IPS-15b (cell line): Measurements from ENCODE around the gene CCDC192.

Source experiments
- H3K27me3 ChIP-seq: one replicate; pipeline ENCODE4 v1.6.1; 2013; ENCODE audit warnings: low read length; ENCODE audit not compliant: control insufficient read depth, insufficient read depth
- H3K36me3 ChIP-seq: one replicate; pipeline ENCODE4 v1.6.1; 2013; ENCODE audit warnings: low read length; ENCODE audit not compliant: control insufficient read depth, insufficient read depth
- H3K4me1 ChIP-seq: one replicate; pipeline ENCODE4 v1.6.1; 2013; ENCODE audit warnings: mild to moderate bottlenecking, low read length; ENCODE audit not compliant: control insufficient read depth, insufficient read depth
- H3K4me3 ChIP-seq: one replicate; pipeline ENCODE4 v1.5.1; 2013; ENCODE audit warnings: low read depth, low read length
- H3K9ac ChIP-seq: one replicate; pipeline ENCODE4 v1.6.1; 2013; ENCODE audit warnings: low read depth, mild to moderate bottlenecking, low read length
- H3K9me3 ChIP-seq: one replicate; pipeline ENCODE4 v1.6.1; 2013; ENCODE audit warnings: mild to moderate bottlenecking, low read length; ENCODE audit not compliant: control insufficient read depth, insufficient read depth

Gene CCDC192

GRCh38 chr5:127906562-127907204, 203.5 kb downstream of the CCDC192 start:
- Histone ChIP-seq H3K36me3 (no peaks in the 10 kb centered on the region), H3K4me1 (no peaks in the 10 kb centered on the region)

GRCh38 chr5:127907907-127908306, 204.7 kb downstream of the CCDC192 start:
- Histone ChIP-seq H3K9me3 (no peaks in the 10 kb centered on the region), H3K36me3 (no peaks in the 10 kb centered on the region), H3K9ac (no peak overlapping the region), H3K27me3 (no peaks in the 10 kb centered on the region), H3K4me3 (no peak overlapping the region), H3K4me1 (no peaks in the 10 kb centered on the region)

More at GRCh38 chr5:127906562-127907204, 203.5 kb downstream of the CCDC192 start:
- Histone ChIP-seq H3K4me3 (no peak overlapping the region), H3K9ac (no peak overlapping the region), H3K9me3 (no peaks in the 10 kb centered on the region), H3K27me3 (no peaks in the 10 kb centered on the region)

- no peaks in the 10 kb centered on the region for H3K9me3 ChIP-seq
- H3K4me1 ChIP-seq = no peaks in the 10 kb centered on the region
- H3K9ac ChIP-seq = no peak overlapping the region
Measured at GRCh38 chr5:127909066-127909465, 205.9 kb downstream of the CCDC192 start.

GRCh38 chr5:127909821-127910220, 206.6 kb downstream of the CCDC192 start:
- H3K9ac ChIP-seq = no peak overlapping the region
- H3K9me3 ChIP-seq = no peaks in the 10 kb centered on the region
- H3K27me3 ChIP-seq = no peaks in the 10 kb centered on the region
- H3K4me1 ChIP-seq = no peaks in the 10 kb centered on the region
- H3K36me3 ChIP-seq = no peaks in the 10 kb centered on the region
- no peak overlapping the region for H3K4me3 ChIP-seq

More at GRCh38 chr5:127909066-127909465, 205.9 kb downstream of the CCDC192 start:
- Histone ChIP-seq H3K4me3 (no peak overlapping the region), H3K36me3 (no peaks in the 10 kb centered on the region), H3K27me3 (no peaks in the 10 kb centered on the region)

- Histone ChIP-seq H3K9ac (no peak overlapping the region), H3K36me3 (no peaks in the 10 kb centered on the region), H3K4me3 (no peak overlapping the region), H3K4me1 (no peaks in the 10 kb centered on the region), H3K9me3 (no peaks in the 10 kb centered on the region), H3K27me3 (no peaks in the 10 kb centered on the region)
Measured at GRCh38 chr5:127910307-127910956, 207.2 kb downstream of the CCDC192 start.

GRCh38 chr5:127911619-127912018, 208.4 kb downstream of the CCDC192 start:
- Histone ChIP-seq H3K36me3 (no peaks in the 10 kb centered on the region), H3K4me1 (no peaks in the 10 kb centered on the region), H3K9ac (no peak overlapping the region), H3K9me3 (no peaks in the 10 kb centered on the region), H3K4me3 (no peak overlapping the region), H3K27me3 (no peaks in the 10 kb centered on the region)

GRCh38 chr5:127912411-127912810, 209.2 kb downstream of the CCDC192 start:
- no peaks in the 10 kb centered on the region for H3K36me3 ChIP-seq
- H3K9me3 ChIP-seq = no peaks in the 10 kb centered on the region
- H3K27me3 ChIP-seq = no peaks in the 10 kb centered on the region
- no peaks in the 10 kb centered on the region for H3K4me1 ChIP-seq
- H3K9ac ChIP-seq = no peak overlapping the region
- no peak overlapping the region for H3K4me3 ChIP-seq

GRCh38 chr5:127916885-127917573, 213.8 kb downstream of the CCDC192 start:
- Histone ChIP-seq H3K27me3 (no peaks in the 10 kb centered on the region), H3K4me3 (no peak overlapping the region), H3K4me1 (no peaks in the 10 kb centered on the region), H3K9me3 (no peaks in the 10 kb centered on the region), H3K36me3 (no peaks in the 10 kb centered on the region), H3K9ac (no peak overlapping the region)

GRCh38 chr5:127919006-127919796, 216.0 kb downstream of the CCDC192 start:
- H3K9me3 ChIP-seq = no peaks in the 10 kb centered on the region
- no peak overlapping the region for H3K9ac ChIP-seq
- H3K4me3 ChIP-seq = no peak overlapping the region
- H3K36me3 ChIP-seq = no peaks in the 10 kb centered on the region
- H3K27me3 ChIP-seq = no peaks in the 10 kb centered on the region
- H3K4me1 ChIP-seq = no peaks in the 10 kb centered on the region

GRCh38 chr5:127919818-127920217, 216.6 kb downstream of the CCDC192 start:
- Histone ChIP-seq H3K27me3 (no peaks in the 10 kb centered on the region), H3K4me3 (no peak overlapping the region), H3K9me3 (no peaks in the 10 kb centered on the region), H3K4me1 (no peaks in the 10 kb centered on the region), H3K36me3 (no peaks in the 10 kb centered on the region), H3K9ac (no peak overlapping the region)

- Histone ChIP-seq H3K4me1 (no peaks in the 10 kb centered on the region), H3K9ac (no peak overlapping the region), H3K4me3 (no peak overlapping the region), H3K9me3 (no peaks in the 10 kb centered on the region), H3K27me3 (no peaks in the 10 kb centered on the region), H3K36me3 (no peaks in the 10 kb centered on the region)
Measured at GRCh38 chr5:127920936-127921335, 217.7 kb downstream of the CCDC192 start.
